ENCODE data around the gene PRRG2.

PRRG2 gene

DNA sequence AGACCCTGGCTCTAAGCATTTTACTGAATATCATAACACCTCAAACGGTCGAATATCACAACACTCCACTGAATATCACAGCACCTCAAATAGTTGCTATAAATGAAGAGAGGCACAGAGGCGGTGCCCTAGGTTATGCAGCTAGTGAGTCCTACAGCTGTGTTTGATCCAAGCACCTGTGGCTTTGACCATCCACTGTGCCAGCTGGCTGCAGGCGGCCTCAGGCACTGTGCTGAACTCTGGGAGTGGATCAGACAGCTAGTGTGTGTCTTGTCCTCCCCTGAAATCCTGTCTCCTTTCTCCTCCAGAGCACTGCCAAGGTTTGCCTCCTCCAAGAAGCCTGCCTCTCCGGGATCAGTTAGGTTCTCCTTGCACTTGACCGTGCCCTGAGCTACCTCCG is 8.1 kb upstream of the PRRG2 start:
- DNase-seq (ENCODE audit: low read depth, low spot score), result no peak
- in situ Hi-C loops (cut with HindIII; ENCODE audit: low sequenced_read_pairs), result no loop called here
- H3K4me3 ChIP-seq (ENCODE audit: low read depth, low read length), result no peak overlapping the region
- TF ChIP-seq, protein P1, sequence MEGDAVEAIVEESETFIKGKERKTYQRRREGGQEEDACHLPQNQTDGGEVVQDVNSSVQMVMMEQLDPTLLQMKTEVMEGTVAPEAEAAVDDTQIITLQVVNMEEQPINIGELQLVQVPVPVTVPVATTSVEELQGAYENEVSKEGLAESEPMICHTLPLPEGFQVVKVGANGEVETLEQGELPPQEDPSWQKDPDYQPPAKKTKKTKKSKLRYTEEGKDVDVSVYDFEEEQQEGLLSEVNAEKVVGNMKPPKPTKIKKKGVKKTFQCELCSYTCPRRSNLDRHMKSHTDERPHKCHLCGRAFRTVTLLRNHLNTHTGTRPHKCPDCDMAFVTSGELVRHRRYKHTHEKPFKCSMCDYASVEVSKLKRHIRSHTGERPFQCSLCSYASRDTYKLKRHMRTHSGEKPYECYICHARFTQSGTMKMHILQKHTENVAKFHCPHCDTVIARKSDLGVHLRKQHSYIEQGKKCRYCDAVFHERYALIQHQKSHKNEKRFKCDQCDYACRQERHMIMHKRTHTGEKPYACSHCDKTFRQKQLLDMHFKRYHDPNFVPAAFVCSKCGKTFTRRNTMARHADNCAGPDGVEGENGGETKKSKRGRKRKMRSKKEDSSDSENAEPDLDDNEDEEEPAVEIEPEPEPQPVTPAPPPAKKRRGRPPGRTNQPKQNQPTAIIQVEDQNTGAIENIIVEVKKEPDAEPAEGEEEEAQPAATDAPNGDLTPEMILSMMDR (IDR thresholded peaks at IDR 0.05; ENCODE audit: low read depth, low read length), result no peak

DNA sequence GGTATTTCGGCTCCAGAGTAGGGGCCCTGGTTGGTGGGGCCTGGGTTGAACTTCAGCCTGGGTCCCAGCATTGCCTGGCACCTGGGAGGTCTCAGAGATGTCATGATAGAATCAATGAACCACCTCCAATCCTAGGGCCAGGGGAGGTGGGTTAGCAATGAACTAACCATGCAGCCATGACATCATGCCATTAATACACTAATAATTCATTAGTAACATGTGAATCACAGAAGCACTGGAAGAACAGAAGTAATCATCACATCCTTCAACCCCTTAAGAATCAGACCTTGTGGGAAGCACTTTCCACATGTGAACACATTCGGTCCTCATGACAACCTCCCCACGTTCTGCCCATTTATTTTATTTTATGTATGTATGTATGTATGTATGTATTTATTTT is 7.7 kb upstream of the PRRG2 start:
- no peak overlapping the region for H3K4me3 ChIP-seq (ENCODE audit: low read depth, low read length)
- DNase-seq (ENCODE audit: low read depth, low spot score), result no peak
- TF ChIP-seq, protein P1 (IDR thresholded peaks at IDR 0.05; ENCODE audit: low read depth, low read length), result no peak
- in situ Hi-C loops (cut with HindIII; ENCODE audit: low sequenced_read_pairs), result no loop called here

DNA sequence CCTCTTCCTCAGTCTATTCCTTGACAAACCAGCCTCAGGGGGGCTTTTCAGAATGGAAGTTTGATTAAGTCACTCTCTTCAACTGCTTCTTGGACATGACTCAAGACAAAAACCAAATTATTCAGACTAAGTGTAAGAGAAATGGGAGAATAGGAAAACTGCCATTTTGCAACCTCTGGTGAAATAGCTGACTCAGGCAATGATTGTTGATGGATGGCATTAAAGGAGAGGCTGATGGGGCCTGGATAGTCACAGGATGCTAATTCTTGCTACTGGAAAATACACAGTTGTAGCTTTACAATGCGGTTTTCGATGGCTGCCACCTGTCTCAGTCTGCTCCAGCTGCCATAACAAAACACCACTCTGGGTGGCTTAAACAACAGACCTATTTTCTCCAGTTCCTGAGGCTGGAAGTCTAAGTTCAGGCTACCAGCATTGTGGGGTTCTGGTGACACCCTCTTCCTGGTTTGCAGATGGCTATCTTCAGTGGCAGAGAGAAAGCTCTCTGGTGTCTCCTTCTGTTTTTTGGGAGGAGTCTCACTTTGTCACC is 6.8 kb upstream of the PRRG2 start:
- TF ChIP-seq, protein P1 (IDR thresholded peaks at IDR 0.05; ENCODE audit: low read depth, low read length), result no peak
- in situ Hi-C loops (cut with HindIII; ENCODE audit: low sequenced_read_pairs), result no loop called here
- no peak for DNase-seq (ENCODE audit: low read depth, low spot score)
- H3K4me3 ChIP-seq (ENCODE audit: low read depth, low read length), result no peak overlapping the region

DNA sequence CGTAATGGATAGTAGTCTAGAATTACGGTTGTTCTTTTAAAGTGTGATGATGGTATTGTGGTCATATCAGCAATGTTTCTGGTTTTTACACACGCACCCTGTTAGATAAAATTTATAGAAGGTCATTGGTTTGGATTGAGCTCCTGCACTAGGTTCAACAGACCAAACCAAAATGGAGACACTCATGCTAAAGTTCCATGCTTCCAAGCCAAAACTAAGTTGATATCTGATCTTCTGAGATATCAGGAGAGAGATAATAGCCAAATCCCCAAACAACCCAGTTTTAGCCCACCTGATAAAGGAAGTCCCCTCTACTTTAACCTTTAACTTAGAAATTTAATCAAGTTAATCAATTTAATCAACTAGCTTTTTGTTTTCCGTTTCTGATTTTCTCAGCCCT is 1.9 kb upstream of the PRRG2 start:
- TF ChIP-seq, protein P1 (IDR thresholded peaks at IDR 0.05; ENCODE audit: low read depth, low read length), result no peak
- in situ Hi-C loops (cut with HindIII; ENCODE audit: low sequenced_read_pairs), result no loop called here
- no peak for DNase-seq (ENCODE audit: low read depth, low spot score)
- H3K4me3 ChIP-seq (ENCODE audit: low read depth, low read length), result peak overlapping the region; percentile 96

DNA sequence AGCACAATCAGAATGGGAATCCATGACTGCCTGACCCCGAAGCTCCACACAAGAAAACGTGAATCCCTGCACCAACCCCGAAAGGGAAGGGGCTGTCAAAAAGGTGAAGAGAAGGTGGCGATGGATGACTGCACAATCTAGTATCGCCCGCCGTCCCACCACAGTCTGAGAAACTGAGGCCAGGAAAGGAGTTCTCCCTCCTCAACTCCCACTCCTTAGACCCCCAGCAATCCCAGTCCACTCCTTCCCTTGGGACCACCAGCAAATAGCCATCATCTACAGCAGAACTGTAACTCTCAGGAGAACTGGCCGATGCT is 1.2 kb upstream of the PRRG2 start:
- peak overlapping the region; percentile 96 for H3K4me3 ChIP-seq (ENCODE audit: low read depth, low read length)
- TF ChIP-seq, protein P1 (IDR thresholded peaks at IDR 0.05; ENCODE audit: low read depth, low read length), result no peak
- in situ Hi-C loops (cut with HindIII; ENCODE audit: low sequenced_read_pairs), result no loop called here
- DNase-seq (ENCODE audit: low read depth, low spot score), result no peak

DNA sequence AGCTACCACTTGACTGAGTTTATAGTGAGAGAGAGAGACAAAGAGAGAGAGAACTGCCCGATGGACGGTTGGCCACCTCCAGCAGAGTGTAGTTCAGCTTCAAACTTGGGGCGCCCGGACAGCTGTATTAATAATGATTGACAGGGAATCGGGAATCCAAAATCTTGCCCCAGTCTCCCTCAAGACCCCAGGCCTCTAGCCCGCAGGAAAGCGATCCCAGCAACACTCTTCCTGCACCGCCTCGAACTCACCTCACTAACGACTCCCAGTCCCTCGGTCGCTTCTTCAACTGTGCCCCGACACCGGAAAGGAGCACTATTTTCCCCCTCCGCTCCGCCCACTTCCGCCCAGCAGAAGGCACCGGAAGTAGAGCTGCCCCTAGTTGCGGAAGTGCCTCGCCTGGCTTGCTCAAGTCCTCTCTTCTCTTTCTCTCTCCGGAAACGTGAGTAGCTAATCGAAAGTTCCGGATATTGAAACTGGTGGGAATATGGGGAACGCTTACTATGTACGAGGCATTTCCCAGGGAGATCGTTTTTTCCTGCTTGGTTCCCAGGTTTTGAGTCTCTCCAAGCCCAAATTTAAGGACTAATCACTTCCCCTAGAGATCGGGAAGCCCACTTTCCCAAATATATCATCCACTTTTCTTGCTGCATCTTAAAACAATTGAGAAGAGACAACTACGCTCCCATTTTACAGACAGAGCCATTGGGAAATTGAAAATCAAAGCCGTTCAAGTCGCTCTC is 681 bp upstream of the PRRG2 start, which contains the start of gene NOSIP:
NOSIP (minus strand) TSS at position 293 of the 743 bp plus-strand sequence. CDS start 19,865 bp downstream, outside the sequence.
- TF ChIP-seq, protein P1 (IDR thresholded peaks at IDR 0.05; ENCODE audit: low read depth, low read length), result no peak
- in situ Hi-C loops (cut with HindIII; ENCODE audit: low sequenced_read_pairs), result no loop called here
- peak; percentile 96 for DNase-seq (ENCODE audit: low read depth, low spot score)
- H3K4me3 ChIP-seq (ENCODE audit: low read depth, low read length), result peak within 1 kb of the TSS; percentile 96
